HFFc6 (cell line): Measurements from ENCODE around the gene RAPGEF4. TPM values are rescaled to one million over a fixed set of nuclear protein-coding genes. Genes with fewer than 3 reads are reported as not detected.
A peak's percentile ranks its signal among the peaks of the same experiment; 100 is the strongest.

Experiments used
- DNase-seq: peaks from one replicate; pipeline ENCODE4 v3.0.0-alpha.2; 2018
- H3K27ac Mint-ChIP-seq: 2 replicates; pipeline ENCODE4 v1.8.0; 2020; ENCODE audit warnings: mild to moderate bottlenecking, mixed read lengths
- H3K27me3 Mint-ChIP-seq: 2 replicates; pipeline ENCODE4 v1.8.0; 2021; ENCODE audit warnings: mild to moderate bottlenecking, moderate library complexity, mixed read lengths; ENCODE audit not compliant: insufficient read depth
- H3K36me3 Mint-ChIP-seq: 2 replicates; pipeline ENCODE4 v1.8.0; 2021; ENCODE audit warnings: low read depth, mixed read lengths
- H3K4me1 Mint-ChIP-seq: 2 replicates; pipeline ENCODE4 v1.8.0; 2020; ENCODE audit warnings: low read depth, mixed read lengths
- H3K4me3 Mint-ChIP-seq: 2 replicates; pipeline ENCODE4 v1.8.0; 2020; ENCODE audit warnings: mild to moderate bottlenecking, moderate library complexity, mixed read lengths
- H3K9me3 Mint-ChIP-seq: 2 replicates; pipeline ENCODE4 v1.8.0; 2020; ENCODE audit warnings: mild to moderate bottlenecking, mixed read lengths
- CTCF ChIP-seq: fragments of 200-600 bp; sonication (generic); IDR thresholded peaks from 2 replicates; pipeline ENCODE4 v1.5.0; 2021; ENCODE audit warnings: antibody characterized with exemption, mild to moderate bottlenecking
- total RNA-seq, 6 experiments: library from RNA; stranded (reverse); fragmentation: NEBNext Ultra II Directional; extraction: Animal tissue kit (Norgen Biotek cat#: 25700); gene quantifications; 2 replicates in 1 of 6; 3 replicates in 5 of 6; pipeline ENCODE4 v1.2.3, GENCODE V29; 2021

Gene RAPGEF4
- total RNA-seq, 6 experiments from 2014 or later: 0.14 to 0.37 (median 0.18) TPM

GRCh38 chr2:172991031-172991430 is 255.4 kb downstream of the RAPGEF4 start:
- no peaks in the 10 kb centered on the region for H3K36me3 Mint-ChIP-seq

GRCh38 chr2:172993139-172993538 is 257.5 kb downstream of the RAPGEF4 start:
- H3K4me3 Mint-ChIP-seq: no peak overlapping the region
- H3K27me3 Mint-ChIP-seq: no peaks in the 10 kb centered on the region; the same call in none of the 2 replicates
- H3K4me1 Mint-ChIP-seq: peaks cover 38% of the 10 kb centered on the region
- no peak for DNase-seq
- no peak overlapping the region for H3K27ac Mint-ChIP-seq
- no peak for TF ChIP-seq CTCF
- no peaks in the 10 kb centered on the region for H3K36me3 Mint-ChIP-seq
- no peaks in the 10 kb centered on the region for H3K9me3 Mint-ChIP-seq

More at GRCh38 chr2:172991031-172991430, 255.4 kb downstream of the RAPGEF4 start:
- Mint-ChIP-seq H3K27ac (no peak overlapping the region), H3K4me3 (no peak overlapping the region), H3K4me1 (peaks cover 24% of the 10 kb centered on the region), H3K27me3 (no peaks in the 10 kb centered on the region; the same call in none of the 2 replicates), H3K9me3 (no peaks in the 10 kb centered on the region)
- DNase-seq: no peak
- TF ChIP-seq CTCF: no peak

- TF ChIP-seq CTCF: no peak
- DNase-seq: no peak
- Mint-ChIP-seq H3K27me3 (no peaks in the 10 kb centered on the region; the same call in none of the 2 replicates), H3K27ac (no peak overlapping the region), H3K4me3 (no peak overlapping the region), H3K4me1 (peaks cover 48% of the 10 kb centered on the region), H3K36me3 (no peaks in the 10 kb centered on the region), H3K9me3 (no peaks in the 10 kb centered on the region)
Measured at GRCh38 chr2:172993931-172994717, 258.5 kb downstream of the RAPGEF4 start.

- Mint-ChIP-seq H3K4me3 (no peak overlapping the region), H3K27ac (peak overlapping the region; percentile 72; the same call in 1 of the 2 replicates), H3K36me3 (no peaks in the 10 kb centered on the region), H3K9me3 (no peaks in the 10 kb centered on the region), H3K4me1 (peaks cover 56% of the 10 kb centered on the region), H3K27me3 (no peaks in the 10 kb centered on the region; the same call in 1 of the 2 replicates)
- no peak for DNase-seq
- TF ChIP-seq CTCF: no peak
Measured at GRCh38 chr2:172994864-172995263, 259.2 kb downstream of the RAPGEF4 start.

GRCh38 chr2:172995323-172996244 is 259.9 kb downstream of the RAPGEF4 start:
- H3K36me3 Mint-ChIP-seq: no peaks in the 10 kb centered on the region
- H3K9me3 Mint-ChIP-seq: no peaks in the 10 kb centered on the region
- H3K4me1 Mint-ChIP-seq: peaks cover 59% of the 10 kb centered on the region
- peak overlapping the region; percentile 58 for H3K4me3 Mint-ChIP-seq
- peak; percentile 66 for TF ChIP-seq CTCF
- peak; percentile 89 for DNase-seq
- peak overlapping the region; percentile 72 for H3K27ac Mint-ChIP-seq
- H3K27me3 Mint-ChIP-seq: no peaks in the 10 kb centered on the region; the same call in 1 of the 2 replicates
